HepG2 (cell line): Measurements from ENCODE around the gene THUMPD2. TPM values are rescaled to one million over a fixed set of nuclear protein-coding genes. Genes with fewer than 3 reads are reported as not detected.

Experiments used
- ATAC-seq: fragments of 200-7000 bp; cut with Tn5 transposase; 3 replicates; pipeline ENCODE4 v1.9.1; 2020; ENCODE audit warnings: mild to moderate bottlenecking, moderate library complexity
- BruUV-seq: library from RNA; stranded (reverse); fragments of 400-500 nt; replicated peaks from 2 replicates; lab custom pipeline; 2021; lab: Mats Ljungman, UMichigan
- CTCF ChIA-PET: fragments of 300-600 bp; formaldehyde crosslinking; extraction: SDS; loops from one replicate; lab custom pipeline; 2021; ENCODE audit warnings: low total read pairs, inconsistent platforms, low intra/inter-chr PET ratio; lab: Yijun Ruan, JAX
- POLR2A ChIA-PET: fragments of 350-600 bp; sonication (Branson Sonifier 250); formaldehyde crosslinking; loops from one replicate; lab custom pipeline; 2020; ENCODE audit warnings: antibody characterized with exemption, inconsistent platforms; lab: Yijun Ruan, JAX
- DNase-seq: peaks from one replicate; pipeline ENCODE4 v3.0.0-alpha.2; 2015; ENCODE audit warnings: low spot score
- FAIRE-seq: peaks from 3 replicates; lab custom pipeline; 2011; peaks lifted over from hg19 to GRCh38; lab: Jason Lieb, UNC
- H2AFZ ChIP-seq: one replicate; pipeline ENCODE4 v1.6.1; 2011; ENCODE audit warnings: low read length, inconsistent platforms
- H3K27ac ChIP-seq: fragments of 300-600 bp; 3 replicates; pipeline ENCODE4 v1.8.0; 2011; ENCODE audit warnings: mixed run types, mild to moderate bottlenecking, mixed read lengths, low read length, inconsistent platforms; ENCODE audit not compliant: insufficient read depth; ENCODE audit errors: extremely low read length
- H3K27me3 ChIP-seq, 2 experiments: fragments of 200-600 bp in 1 of 2; 2 replicates in 1 of 2; 3 replicates in 1 of 2; pipeline versions ENCODE4 v1.6.0 to v1.8.0; 2011; ENCODE audit warnings: low read length in 2 of 2, mild to moderate bottlenecking in 2 of 2, moderate library complexity in 2 of 2, inconsistent platforms in 1 of 2; ENCODE audit not compliant: insufficient read depth in 2 of 2, control insufficient read depth in 1 of 2
- H3K36me3 ChIP-seq, 2 experiments: fragments of 200-600 bp in 1 of 2; replicated peaks in 1 of 2; 2 replicates in 1 of 2; 3 replicates in 1 of 2; pipeline versions ENCODE4 v1.5.1 to v1.8.0; 2011; ENCODE audit warnings: low read length in 2 of 2, inconsistent platforms in 1 of 2; ENCODE audit not compliant: insufficient read depth in 2 of 2, control insufficient read depth in 1 of 2
- H3K4me1 ChIP-seq: 2 replicates; pipeline ENCODE4 v1.5.1; 2012; ENCODE audit warnings: low read length, inconsistent platforms; ENCODE audit not compliant: insufficient read depth
- H3K4me2 ChIP-seq: 2 replicates; pipeline ENCODE4 v1.6.0; 2011; ENCODE audit warnings: low read depth, low read length, inconsistent platforms
- H3K4me3 ChIP-seq, 3 experiments: fragments of 200-600 bp in 1 of 3; sonication (generic), shearing (Covaris generic) in 1 of 3; replicated peaks in 1 of 3; 2 replicates each; pipeline ENCODE4 v1.5.1; 2011 to 2016; ENCODE audit warnings: low read length in 3 of 3, inconsistent platforms in 2 of 3, low read depth in 2 of 3, mild to moderate bottlenecking in 2 of 3, control low read depth in 1 of 3, mixed read lengths in 1 of 3; ENCODE audit not compliant: insufficient read depth in 1 of 3
- H3K79me2 ChIP-seq: one replicate; pipeline ENCODE4 v1.6.1; 2011; ENCODE audit warnings: low read length, inconsistent platforms; ENCODE audit not compliant: insufficient read depth
- H3K9ac ChIP-seq: 2 replicates; pipeline ENCODE4 v1.6.0; 2011; ENCODE audit warnings: mild to moderate bottlenecking, low read depth, low read length, inconsistent platforms; ENCODE audit not compliant: insufficient read depth
- H3K9me3 ChIP-seq: 2 replicates; pipeline ENCODE4 v1.5.1; 2012; ENCODE audit warnings: mild to moderate bottlenecking, low read length
- H4K20me1 ChIP-seq: 2 replicates; pipeline ENCODE4 v1.6.0; 2011; ENCODE audit warnings: inconsistent platforms, mild to moderate bottlenecking, low read length, moderate library complexity; ENCODE audit not compliant: insufficient read depth
- CC2D1A ChIP-seq: sonication (generic); formaldehyde crosslinking; IDR thresholded peaks from 2 replicates; pipeline ENCODE4 v1.8.1; 2023; ENCODE audit warnings: mild to moderate bottlenecking, missing genetic modification reagents
- ERF ChIP-seq: IDR thresholded peaks from 2 replicates; pipeline ENCODE4 v1.6.1; 2018; ENCODE audit warnings: missing biosample characterization, missing genetic modification reagents
- HMG20A ChIP-seq: IDR thresholded peaks from 2 replicates; pipeline ENCODE4 v1.6.1; 2016; ENCODE audit warnings: borderline replicate concordance
- NBN ChIP-seq: fragments of 450-650 bp; conservative IDR thresholded peaks from 2 replicates; pipeline ENCODE4 v1.6.1; 2017
- PHF5A ChIP-seq: IDR thresholded peaks from one replicate; pipeline ENCODE4 v1.6.1; 2018; ENCODE audit warnings: low read depth, missing genetic modification reagents; ENCODE audit not compliant: unreplicated experiment
- SUZ12 ChIP-seq: fragments of 150-350 bp; IDR thresholded peaks from 2 replicates; pipeline ENCODE4 v1.6.1; 2014; ENCODE audit warnings: low read depth, low read length
- WGBS: methylation state at CpG from one replicate; pipeline ENCODE4 v1.1.6; 2017; ENCODE audit warnings: low lambda C conversion rate; 5-methylcytosine and 5-hydroxymethylcytosine counted together
- in situ Hi-C: cut with HindIII; loops from 2 replicates; pipeline ENCODE4 v1.10.0; 2017; ENCODE audit warnings: low pct_unique_long_range_greater_than_20kb; ENCODE audit not compliant: extremely low pct_ligation_motif_present
- intact Hi-C: fragments of 100-400 bp; cut with micrococcal nuclease; formaldehyde crosslinking; loops from one replicate; pipeline ENCODE4 v1.10.0; 2022; ENCODE audit not compliant: unreplicated experiment
- polyA plus RNA-seq, 8 experiments: library from polyadenylated mRNA; depleted of rRNA in 3 of 8; stranded (reverse) in 7 of 8; unstranded in 1 of 8; fragments of >200 nt; fragmentation: Illumina TruSeq in 4 of 8; extraction: Trizol in 4 of 8; gene quantifications; 2 replicates each; pipeline versions ENCODE4 v1.2.1 to v1.2.3, GENCODE V29; 2011 to 2016; ENCODE audit warnings: low read depth in 4 of 8, missing spikeins in 1 of 8, mixed read lengths in 1 of 8; ENCODE audit not compliant: insufficient read depth in 1 of 8
- total RNA-seq, 5 experiments: library from RNA; depleted of rRNA; stranded (reverse); fragments of >200 nt; fragmentation: Illumina TruSeq; extraction: Trizol; gene quantifications; 2 replicates each; pipeline ENCODE4 v1.2.3, GENCODE V29; 2016; ENCODE audit warnings: low read depth in 1 of 5
- TF ChIP-seq, protein P1 (sequence below): IDR thresholded peaks from 2 replicates; pipeline ENCODE4 v1.4.0; 2020; ENCODE audit warnings: mild to moderate bottlenecking, missing genetic modification reagents

THUMPD2 gene
- total and polyA plus RNA-seq, 2 of the 13 experiments (the other 11 are each of a cell fraction or from before 2014, with no cell fraction given): 11.8 to 15.6 TPM

DNA sequence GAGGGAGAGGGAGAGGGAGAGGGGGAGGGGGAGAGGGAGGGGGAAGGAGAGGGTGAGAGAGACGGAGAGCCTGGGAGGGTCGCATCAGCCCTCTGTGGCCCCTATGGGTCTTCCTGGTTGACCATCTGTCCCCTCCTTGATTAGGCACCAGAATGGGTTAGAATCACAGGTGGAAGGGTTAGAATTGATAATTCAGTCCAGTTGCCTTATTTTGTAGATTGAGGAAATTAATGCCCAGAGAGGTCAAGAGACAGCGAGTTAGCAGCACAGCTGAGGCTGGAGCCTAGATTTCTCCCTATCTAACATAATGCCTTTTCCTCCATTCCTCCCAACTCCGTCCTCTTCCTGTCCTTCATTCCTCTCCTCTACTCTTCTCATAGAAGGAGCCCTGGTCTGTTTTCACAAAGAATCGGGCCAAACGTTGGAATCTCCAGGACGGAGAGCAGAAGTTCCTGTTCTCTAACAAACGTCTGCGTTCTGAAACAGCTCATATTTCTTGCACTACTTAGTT lies 338 bp upstream of the THUMPD2 start (continued):
- TF ChIP-seq, protein P1, sequence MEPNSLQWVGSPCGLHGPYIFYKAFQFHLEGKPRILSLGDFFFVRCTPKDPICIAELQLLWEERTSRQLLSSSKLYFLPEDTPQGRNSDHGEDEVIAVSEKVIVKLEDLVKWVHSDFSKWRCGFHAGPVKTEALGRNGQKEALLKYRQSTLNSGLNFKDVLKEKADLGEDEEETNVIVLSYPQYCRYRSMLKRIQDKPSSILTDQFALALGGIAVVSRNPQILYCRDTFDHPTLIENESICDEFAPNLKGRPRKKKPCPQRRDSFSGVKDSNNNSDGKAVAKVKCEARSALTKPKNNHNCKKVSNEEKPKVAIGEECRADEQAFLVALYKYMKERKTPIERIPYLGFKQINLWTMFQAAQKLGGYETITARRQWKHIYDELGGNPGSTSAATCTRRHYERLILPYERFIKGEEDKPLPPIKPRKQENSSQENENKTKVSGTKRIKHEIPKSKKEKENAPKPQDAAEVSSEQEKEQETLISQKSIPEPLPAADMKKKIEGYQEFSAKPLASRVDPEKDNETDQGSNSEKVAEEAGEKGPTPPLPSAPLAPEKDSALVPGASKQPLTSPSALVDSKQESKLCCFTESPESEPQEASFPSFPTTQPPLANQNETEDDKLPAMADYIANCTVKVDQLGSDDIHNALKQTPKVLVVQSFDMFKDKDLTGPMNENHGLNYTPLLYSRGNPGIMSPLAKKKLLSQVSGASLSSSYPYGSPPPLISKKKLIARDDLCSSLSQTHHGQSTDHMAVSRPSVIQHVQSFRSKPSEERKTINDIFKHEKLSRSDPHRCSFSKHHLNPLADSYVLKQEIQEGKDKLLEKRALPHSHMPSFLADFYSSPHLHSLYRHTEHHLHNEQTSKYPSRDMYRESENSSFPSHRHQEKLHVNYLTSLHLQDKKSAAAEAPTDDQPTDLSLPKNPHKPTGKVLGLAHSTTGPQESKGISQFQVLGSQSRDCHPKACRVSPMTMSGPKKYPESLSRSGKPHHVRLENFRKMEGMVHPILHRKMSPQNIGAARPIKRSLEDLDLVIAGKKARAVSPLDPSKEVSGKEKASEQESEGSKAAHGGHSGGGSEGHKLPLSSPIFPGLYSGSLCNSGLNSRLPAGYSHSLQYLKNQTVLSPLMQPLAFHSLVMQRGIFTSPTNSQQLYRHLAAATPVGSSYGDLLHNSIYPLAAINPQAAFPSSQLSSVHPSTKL (CRISPR knock-in tag): no peak
- TF ChIP-seq NBN (no peak), SUZ12 (no peak), HMG20A (CRISPR knock-in tag) (no peak), PHF5A (CRISPR knock-in tag) (no peak)

DNA sequence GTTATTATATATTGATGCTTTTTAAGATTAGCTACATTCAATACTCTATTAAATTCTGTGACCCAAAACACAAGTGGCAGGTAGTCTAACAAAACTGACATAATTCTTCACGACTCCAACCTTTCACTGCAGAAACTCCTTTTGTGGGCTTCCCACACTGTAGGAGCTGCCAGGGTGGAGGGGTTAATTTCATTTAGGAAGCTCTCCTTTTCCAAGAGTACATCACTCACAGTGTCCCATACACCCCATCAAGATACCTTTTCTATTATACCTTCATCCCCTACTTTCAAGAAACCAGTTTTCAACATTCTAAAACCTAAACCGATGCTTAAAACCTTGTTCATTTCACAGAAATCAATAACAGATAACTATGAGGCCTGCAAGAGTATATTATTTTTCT lies 825 bp downstream of the THUMPD2 start:
- CTCF ChIA-PET: no interaction called here
- BruUV-seq: no TSS peak
- Histone ChIP-seq H3K4me1 (peaks cover 68% of the 10 kb centered on the region), H3K79me2 (peaks cover 52% of the 10 kb centered on the region), H3K4me3 (peak overlapping the region; percentile 72 to 98 (median 96)), H2AFZ (peak overlapping the region; percentile 85), H3K36me3 (peaks cover 0 to 6% of the 10 kb centered on the region in 2 experiments; a peak in 3 of 5 replicates), H4K20me1 (0 out of 2 replicates have a peak, but pooled peaks cover 3% of the 10 kb centered on the region), H3K4me2 (peak overlapping the region; percentile 91), H3K9me3 (no peaks in the 10 kb centered on the region), H3K27me3 (no peaks in the 10 kb centered on the region; a peak in 1 of 5 replicates), H3K9ac (peak overlapping the region; percentile 96), H3K27ac (peak overlapping the region; percentile 68)
- POLR2A ChIA-PET: no interaction called here
- TF ChIP-seq ERF (CRISPR knock-in tag): no peak
- TF ChIP-seq CC2D1A (CRISPR knock-in tag): 0 out of 2 replicates have a peak, but pooled peaks have one; percentile 17
- under 1% methylated on average over 2 of the region's 2 CpGs for WGBS
- FAIRE-seq: no peak
- intact Hi-C loops (no loop called here), in situ Hi-C loops (no loop called here)
- no peak for DNase-seq
- no peak for ATAC-seq
